ENCODE data around the gene CCDC83.

Gene CCDC83

DNA sequence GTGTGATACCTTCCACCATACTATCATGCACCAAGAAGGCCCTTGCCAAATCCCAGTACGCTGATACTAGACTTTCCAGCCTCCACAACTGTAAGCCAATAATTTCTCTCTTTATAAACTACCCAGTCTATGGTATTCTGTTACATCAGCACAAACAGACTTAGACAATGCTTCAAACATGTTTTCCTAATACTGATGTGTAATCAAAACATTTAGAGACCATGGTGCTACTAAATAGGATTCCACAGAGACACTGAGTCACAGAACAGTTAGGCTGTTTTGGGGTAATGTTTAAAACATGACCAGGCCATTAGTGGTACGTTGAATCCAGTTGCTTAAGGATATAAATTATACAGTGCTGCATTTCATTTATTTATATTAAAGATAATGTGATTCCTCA lies 110.0 kb downstream of the CCDC83 start:
- no peak for DNase-seq (ENCODE audit: low spot score)
- TF ChIP-seq, protein P1, sequence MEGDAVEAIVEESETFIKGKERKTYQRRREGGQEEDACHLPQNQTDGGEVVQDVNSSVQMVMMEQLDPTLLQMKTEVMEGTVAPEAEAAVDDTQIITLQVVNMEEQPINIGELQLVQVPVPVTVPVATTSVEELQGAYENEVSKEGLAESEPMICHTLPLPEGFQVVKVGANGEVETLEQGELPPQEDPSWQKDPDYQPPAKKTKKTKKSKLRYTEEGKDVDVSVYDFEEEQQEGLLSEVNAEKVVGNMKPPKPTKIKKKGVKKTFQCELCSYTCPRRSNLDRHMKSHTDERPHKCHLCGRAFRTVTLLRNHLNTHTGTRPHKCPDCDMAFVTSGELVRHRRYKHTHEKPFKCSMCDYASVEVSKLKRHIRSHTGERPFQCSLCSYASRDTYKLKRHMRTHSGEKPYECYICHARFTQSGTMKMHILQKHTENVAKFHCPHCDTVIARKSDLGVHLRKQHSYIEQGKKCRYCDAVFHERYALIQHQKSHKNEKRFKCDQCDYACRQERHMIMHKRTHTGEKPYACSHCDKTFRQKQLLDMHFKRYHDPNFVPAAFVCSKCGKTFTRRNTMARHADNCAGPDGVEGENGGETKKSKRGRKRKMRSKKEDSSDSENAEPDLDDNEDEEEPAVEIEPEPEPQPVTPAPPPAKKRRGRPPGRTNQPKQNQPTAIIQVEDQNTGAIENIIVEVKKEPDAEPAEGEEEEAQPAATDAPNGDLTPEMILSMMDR (IDR thresholded peaks at IDR 0.05; ENCODE audit: extremely low read depth, missing control alignments) = no peak

- DNase-seq (ENCODE audit: low spot score) = no peak
- TF ChIP-seq, protein P1 (IDR thresholded peaks at IDR 0.05; ENCODE audit: extremely low read depth, missing control alignments) = no peak
Measured at GRCh38 chr11:85967457-85967856, 112.3 kb downstream of the CCDC83 start.

All from GM20000 (cell line).